Measurements from ENCODE around the gene SLC39A3.

- TF ChIP-seq TAF1 (IDR thresholded peaks at IDR 0.05; ENCODE audit: low read depth) (no peak), YY1 (IDR thresholded peaks at IDR 0.05; ENCODE audit: low read depth) (no peak), REST (IDR thresholded peaks at IDR 0.05; ENCODE audit: low read depth) (no peak), EGR1 (IDR thresholded peaks at IDR 0.05) (no peak), TEAD4 (IDR thresholded peaks at IDR 0.05) (no peak), MAX (IDR thresholded peaks at IDR 0.05) (no peak), FOXM1 (IDR thresholded peaks at IDR 0.05; ENCODE audit: borderline replicate concordance, low read depth) (no peak), EP300 (IDR thresholded peaks at IDR 0.05; ENCODE audit: borderline replicate concordance) (no peak), CEBPB (IDR thresholded peaks at IDR 0.05) (no peak)
Measured at GRCh38 chr19:2733930-2734588, 5.8 kb downstream of the SLC39A3 start.

All from Ishikawa (cell line).